Prostate gland (tissue), 2 donors: Measurements from ENCODE around the gene CSKMT.

Experiments
- CTCF ChIP-seq, 4 experiments: fragments of 200-600 bp in 2 of 4; fragments of 450-650 bp in 2 of 4; sonication (generic) in 2 of 4; IDR thresholded peaks; 1 replicate in 3 of 4; 2 replicates in 1 of 4; pipeline ENCODE4 v1.5.1; 2016 to 2019; ENCODE audit warnings: antibody characterized with exemption in 4 of 4, mild to moderate bottlenecking in 2 of 4, moderate library complexity in 2 of 4
- POLR2A ChIP-seq: fragments of 450-650 bp; IDR thresholded peaks from one replicate; pipeline ENCODE4 v1.6.1; 2016; ENCODE audit warnings: antibody characterized with exemption, mild to moderate bottlenecking

DNA sequence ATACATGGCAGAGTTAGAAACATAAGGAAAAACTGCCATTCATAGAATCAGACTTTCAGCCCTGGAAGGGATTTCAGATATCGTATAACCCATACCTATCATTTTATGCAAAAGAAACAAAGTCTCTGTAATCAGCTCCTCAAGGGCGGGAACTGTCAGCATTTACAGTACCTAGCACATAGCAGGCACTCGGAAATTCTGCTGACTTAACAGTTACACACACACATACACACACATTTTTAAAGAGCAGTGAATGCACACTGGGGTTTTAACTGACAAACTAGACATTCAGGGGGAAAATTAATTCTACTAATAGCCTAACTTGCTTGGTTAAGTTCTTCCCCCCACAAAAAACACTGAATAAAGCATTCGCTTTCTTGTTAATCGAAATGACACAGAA lies 51.1 kb downstream of the CSKMT start:
- TF ChIP-seq POLR2A (no peak), CTCF (IDR thresholded peaks at IDR 0.05) (no peak)
